Psoas muscle (tissue), 8 donors: ENCODE data around the gene ZNF778. TPM values are rescaled to one million over a fixed set of nuclear protein-coding genes. Genes with fewer than 3 reads are reported as not detected.

Source experiments
- ATAC-seq, 4 donors: fragments of 200-7000 bp; cut with Tn5 transposase; one replicate each; pipeline ENCODE4 v1.9.1; 2020; ENCODE audit warnings: moderate library complexity in 3 of 4, mild to moderate bottlenecking in 2 of 4
- DNase-seq, 2 donors: peaks; one replicate each; pipeline ENCODE4 v3.0.0-alpha.2; 2020
- H3K27ac ChIP-seq: fragments of 200-600 bp; one replicate; pipeline ENCODE4 v1.8.0; 2022
- H3K27me3 ChIP-seq, 3 donors: fragments of 200-600 bp in 1 of 3; one replicate each; pipeline versions ENCODE4 v1.6.1 to v1.8.0; 2013 to 2022; ENCODE audit warnings: low read length in 2 of 3, mild to moderate bottlenecking in 2 of 3, moderate library complexity in 1 of 3; ENCODE audit not compliant: insufficient read depth in 3 of 3
- H3K36me3 ChIP-seq, 2 donors: fragments of 200-600 bp in 1 of 2; one replicate each; pipeline versions ENCODE4 v1.6.1 to v1.8.0; 2013 to 2022; ENCODE audit warnings: low read depth in 1 of 2, mild to moderate bottlenecking in 1 of 2, moderate library complexity in 1 of 2; ENCODE audit not compliant: insufficient read depth in 1 of 2
- H3K4me1 ChIP-seq: fragments of 200-600 bp; one replicate; pipeline ENCODE4 v1.8.0; 2022
- H3K4me3 ChIP-seq: fragments of 200-600 bp; one replicate; pipeline ENCODE4 v1.8.0; 2022; ENCODE audit warnings: mild to moderate bottlenecking
- H3K9me3 ChIP-seq: fragments of 200-600 bp; one replicate; pipeline ENCODE4 v1.8.0; 2022
- WGBS, 3 donors: extraction: QIAGEN DNeasy Blood & Tissue Kit; methylation state at CpG; one replicate each; pipeline versions ENCODE4 v1.1.6 to v1.1.7; 2013; 5-methylcytosine and 5-hydroxymethylcytosine counted together
- intact Hi-C, 2 donors: fragments of 100-400 bp; cut with DNase I; formaldehyde crosslinking; loops; one replicate each; pipeline versions ENCODE4 v1.11.0 to v1.14.2; 2022
- polyA plus RNA-seq, 3 donors: library from polyadenylated mRNA; stranded (reverse); fragments of 200-250 nt; gene quantifications; one replicate each; pipeline ENCODE4 v1.2.3, GENCODE V29; 2013
- total RNA-seq, 4 donors: library from RNA; stranded (reverse); fragmentation: NEBNext Ultra II Directional in 2 of 4; extraction: Animal tissue kit (Norgen Biotek cat#: 25700) in 2 of 4; gene quantifications; one replicate each; pipeline versions ENCODE4 v1.2.1 to v1.2.4, GENCODE V29; 2021 to 2023
- TF ChIP-seq, protein P1 (sequence below): fragments of 200-600 bp; IDR thresholded peaks from one replicate; pipeline ENCODE4 v1.8.0; 2022; ENCODE audit warnings: antibody characterized with exemption
- donor health status: healthy with polysubstance abuse.
- donor health status: DM: no; HTN: no; CAD: no; lungs with moderate emphysema.
- donor health status: Bipolar disorder and iron deficiency.
- donor health status: healthy.
- donor health status: DM: yes; HTN: yes; CAD: no.
- donor health status: DM: no; HTN: no; CAD: no.
- donor health status: DM: no; HTN: no; CAD: no.
- donor health status: DM: yes; HTN: yes; CAD: no.

The ZNF778 gene
- total and polyA plus RNA-seq, 7 donors = 2.2 to 15.3 (median 10.2) TPM

DNA sequence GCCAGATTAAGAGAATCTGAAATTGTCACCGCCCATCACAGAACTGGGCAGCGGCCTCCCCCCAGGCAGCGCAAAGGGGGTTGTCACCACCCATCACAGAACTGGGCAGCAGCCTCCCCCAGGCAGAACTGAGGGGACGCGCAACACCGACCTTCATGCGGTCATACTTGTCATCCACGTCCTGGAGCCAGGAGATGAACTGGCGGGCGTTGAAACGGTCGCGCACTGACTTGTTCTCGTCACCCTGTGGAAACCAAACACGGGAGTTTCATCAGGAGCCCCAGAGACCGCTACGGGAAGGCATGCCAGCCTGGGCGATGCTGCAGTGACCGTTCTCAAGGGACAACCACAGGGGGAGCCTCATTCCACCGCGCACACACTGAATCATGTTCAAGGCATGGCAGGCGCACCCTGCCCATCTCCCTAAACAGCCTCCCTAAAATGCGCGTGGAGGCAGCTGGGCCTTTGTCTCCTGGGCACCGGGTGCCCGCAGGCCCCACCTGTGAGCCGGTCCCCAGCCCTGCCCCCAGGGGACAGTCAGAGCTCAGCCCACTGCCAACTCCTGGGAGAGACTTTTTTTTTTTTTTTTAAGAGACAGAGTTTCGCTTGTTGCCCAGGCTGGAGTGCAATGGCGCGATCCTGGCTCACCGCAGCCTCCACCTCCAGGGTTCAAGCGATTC is 53.3 kb downstream of the ZNF778 start:
- TF ChIP-seq, protein P1, sequence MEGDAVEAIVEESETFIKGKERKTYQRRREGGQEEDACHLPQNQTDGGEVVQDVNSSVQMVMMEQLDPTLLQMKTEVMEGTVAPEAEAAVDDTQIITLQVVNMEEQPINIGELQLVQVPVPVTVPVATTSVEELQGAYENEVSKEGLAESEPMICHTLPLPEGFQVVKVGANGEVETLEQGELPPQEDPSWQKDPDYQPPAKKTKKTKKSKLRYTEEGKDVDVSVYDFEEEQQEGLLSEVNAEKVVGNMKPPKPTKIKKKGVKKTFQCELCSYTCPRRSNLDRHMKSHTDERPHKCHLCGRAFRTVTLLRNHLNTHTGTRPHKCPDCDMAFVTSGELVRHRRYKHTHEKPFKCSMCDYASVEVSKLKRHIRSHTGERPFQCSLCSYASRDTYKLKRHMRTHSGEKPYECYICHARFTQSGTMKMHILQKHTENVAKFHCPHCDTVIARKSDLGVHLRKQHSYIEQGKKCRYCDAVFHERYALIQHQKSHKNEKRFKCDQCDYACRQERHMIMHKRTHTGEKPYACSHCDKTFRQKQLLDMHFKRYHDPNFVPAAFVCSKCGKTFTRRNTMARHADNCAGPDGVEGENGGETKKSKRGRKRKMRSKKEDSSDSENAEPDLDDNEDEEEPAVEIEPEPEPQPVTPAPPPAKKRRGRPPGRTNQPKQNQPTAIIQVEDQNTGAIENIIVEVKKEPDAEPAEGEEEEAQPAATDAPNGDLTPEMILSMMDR = no peak
- Histone ChIP-seq H3K27ac (no peak overlapping the region), H3K36me3 (peaks cover 3 to 87% of the 10 kb centered on the region in 2 donors), H3K4me3 (no peak overlapping the region), H3K9me3 (no peaks in the 10 kb centered on the region), H3K4me1 (no peaks in the 10 kb centered on the region), H3K27me3 (no peaks in the 10 kb centered on the region)
- ATAC-seq (no peak), DNase-seq (no peak)
- intact Hi-C loops = no loop called here
- WGBS, 3 donors = 95 to 96% (median 95%) methylated on average over 32 of the region's 32 CpGs

DNA sequence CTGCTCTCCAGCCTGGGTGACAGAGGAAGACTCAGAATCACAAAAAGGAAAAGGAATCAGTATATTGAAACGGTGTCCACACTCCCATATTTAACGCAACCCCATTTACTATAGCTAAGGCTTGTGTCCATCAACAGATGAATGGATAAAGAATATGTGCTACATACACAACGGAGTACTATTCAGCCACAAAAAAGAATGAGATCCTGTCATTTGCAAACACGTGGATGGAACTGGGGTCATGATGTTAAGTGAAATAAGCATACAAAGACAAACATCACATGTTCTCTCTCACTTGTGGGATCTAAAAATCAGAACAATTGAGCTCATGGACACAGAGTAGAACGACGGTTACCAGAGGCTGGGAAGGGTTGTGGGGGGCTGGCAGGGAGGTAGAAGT is 55.1 kb downstream of the ZNF778 start:
- peaks cover 3 to 90% of the 10 kb centered on the region in 2 donors for H3K36me3 ChIP-seq
- no peak for DNase-seq

DNA sequence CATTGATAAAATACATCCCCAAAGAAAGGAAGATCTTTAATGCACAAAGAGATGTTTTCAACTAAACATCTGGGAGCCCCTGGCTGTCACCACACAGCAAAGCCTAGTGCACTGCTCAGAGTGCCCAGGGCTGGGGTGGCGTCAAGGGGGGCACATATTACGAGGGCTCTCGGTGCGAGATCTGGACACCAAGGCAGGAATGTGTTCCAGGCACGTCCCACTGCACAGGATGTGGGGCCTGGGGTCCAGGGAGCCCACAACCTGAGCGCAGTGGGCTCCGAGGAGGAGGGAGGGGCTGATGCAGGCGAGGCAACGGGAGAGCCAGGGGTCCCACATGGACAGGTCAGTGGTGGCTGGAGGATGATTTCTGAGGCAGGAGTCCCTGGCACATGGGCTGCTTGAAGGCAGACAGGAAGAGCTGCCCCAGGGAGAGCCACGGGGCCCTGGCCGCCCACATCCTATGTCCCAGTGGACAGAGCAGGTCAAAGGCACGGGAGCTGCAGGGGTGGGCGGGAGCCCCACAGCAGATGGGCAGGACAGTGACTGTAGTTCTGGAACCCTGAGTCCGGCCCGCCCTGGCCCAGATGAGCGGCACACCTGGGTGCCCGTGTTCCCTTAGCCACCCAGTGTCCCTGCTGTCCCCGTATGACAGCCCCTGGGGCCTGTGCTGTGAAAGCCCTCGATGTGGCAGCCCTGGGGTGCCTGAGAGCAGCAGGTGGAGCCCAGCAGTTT is 56.4 kb downstream of the ZNF778 start:
- no peaks in the 10 kb centered on the region for H3K9me3 ChIP-seq
- no peak overlapping the region for H3K27ac ChIP-seq
- ATAC-seq = no peak
- TF ChIP-seq, protein P1 = no peak
- no peak overlapping the region for H3K4me3 ChIP-seq
- peaks cover 3 to 94% of the 10 kb centered on the region in 2 donors for H3K36me3 ChIP-seq
- 91 to 92% (median 92%) methylated on average over 17 to 19 of the region's 19 CpGs for whole genome bisulfite sequencing, 3 donors
- intact Hi-C loops = no loop called here
- no peaks in the 10 kb centered on the region for H3K4me1 ChIP-seq
- no peaks in the 10 kb centered on the region for H3K27me3 ChIP-seq
- DNase-seq = no peak

More for the DNA sequence above, 55.1 kb downstream of the ZNF778 start:
- H3K9me3 ChIP-seq = no peaks in the 10 kb centered on the region
- no peak for ATAC-seq
- H3K27ac ChIP-seq = no peak overlapping the region
- intact Hi-C loops = no loop called here
- no peaks in the 10 kb centered on the region for H3K27me3 ChIP-seq
- TF ChIP-seq, protein P1 = no peak
- WGBS, 3 donors = 95 to 98% (median 97%) methylated on average over 6 of the region's 6 CpGs
- H3K4me3 ChIP-seq = no peak overlapping the region
- H3K4me1 ChIP-seq = no peaks in the 10 kb centered on the region

DNA sequence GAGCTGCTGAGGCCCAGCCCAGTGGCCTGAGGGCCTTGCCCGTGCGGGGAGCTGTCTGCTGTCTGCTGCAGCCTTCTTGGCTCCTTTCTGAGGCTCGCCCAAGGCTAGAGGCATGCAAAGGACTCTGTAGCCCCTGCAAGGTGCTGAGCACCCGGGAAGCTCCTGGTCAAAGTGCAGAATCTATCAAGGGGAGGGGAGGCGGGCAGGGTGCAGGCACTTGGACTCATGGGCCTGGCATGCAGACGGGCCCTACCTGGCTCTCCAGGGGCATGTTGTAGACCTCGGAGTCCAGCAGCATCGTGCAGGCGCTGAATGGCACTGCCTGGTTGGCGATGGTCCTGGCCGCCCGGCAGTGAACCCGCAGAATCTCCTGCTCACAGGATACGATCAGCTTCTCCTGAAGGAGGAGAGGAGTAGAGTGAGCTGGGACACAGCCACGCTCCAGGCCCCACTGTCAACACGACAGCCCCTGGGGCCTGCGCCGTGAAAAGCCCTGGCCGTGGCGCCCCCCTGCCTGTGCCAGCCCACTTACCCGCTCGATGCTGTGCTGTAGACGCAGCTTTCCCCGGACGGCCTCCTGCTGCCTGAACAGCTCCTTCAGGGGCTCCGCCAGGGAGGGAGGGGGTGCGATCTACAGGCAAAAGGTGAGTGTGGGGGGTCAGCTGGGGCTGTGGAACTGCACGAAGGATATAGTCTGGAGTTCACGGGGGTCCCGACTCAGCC is 57.2 kb downstream of the ZNF778 start:
- 90 to 93% (median 92%) methylated on average over 26 to 30 of the region's 30 CpGs for WGBS, 3 donors
- Histone ChIP-seq H3K9me3 (no peaks in the 10 kb centered on the region), H3K4me3 (no peak overlapping the region), H3K27ac (no peak overlapping the region), H3K27me3 (no peaks in the 10 kb centered on the region), H3K4me1 (no peaks in the 10 kb centered on the region), H3K36me3 (peaks cover 3 to 88% of the 10 kb centered on the region in 2 donors)
- DNase-seq (no peak), ATAC-seq (no peak)
- TF ChIP-seq, protein P1 = no peak
- intact Hi-C loops = no loop called here
